Left lung (tissue), 10 donors: ENCODE measurements around the gene KRT32. TPM values are rescaled to one million over a fixed set of nuclear protein-coding genes. Genes with fewer than 3 reads are reported as not detected.

Experiments
- ATAC-seq: fragments of 200-7000 bp; cut with Tn5 transposase; one replicate; pipeline ENCODE4 v1.9.1; 2020; ENCODE audit warnings: moderate library complexity
- DNase-seq, 4 donors: peaks; one replicate each; pipeline ENCODE4 v3.0.0-alpha.2; 2013 to 2020
- H3K27ac ChIP-seq, 2 donors: fragments of 200-600 bp; sonication (generic) in 1 of 2; one replicate each; pipeline versions ENCODE4 v1.5.0 to v1.8.0; 2020 to 2021
- H3K27me3 ChIP-seq, 2 donors: fragments of 200-600 bp; sonication (generic) in 1 of 2; one replicate each; pipeline versions ENCODE4 v1.5.0 to v1.8.0; 2020 to 2021
- H3K36me3 ChIP-seq, 2 donors: fragments of 200-600 bp; sonication (generic) in 1 of 2; one replicate each; pipeline versions ENCODE4 v1.5.0 to v1.8.0; 2020 to 2021
- H3K4me1 ChIP-seq, 2 donors: fragments of 200-600 bp; one replicate each; pipeline ENCODE4 v1.8.0; 2021
- H3K4me3 ChIP-seq, 2 donors: fragments of 200-600 bp; sonication (generic) in 1 of 2; one replicate each; pipeline versions ENCODE4 v1.5.0 to v1.8.0; 2020 to 2021; ENCODE audit warnings: mild to moderate bottlenecking in 1 of 2
- H3K9me3 ChIP-seq, 2 donors: fragments of 200-600 bp; sonication (generic) in 1 of 2; one replicate each; pipeline versions ENCODE4 v1.5.0 to v1.8.0; 2020 to 2021
- CTCF ChIP-seq, 2 donors: fragments of 200-600 bp; sonication (generic) in 1 of 2; IDR thresholded peaks; one replicate each; pipeline versions ENCODE4 v1.5.0 to v1.8.0; 2021; ENCODE audit warnings: antibody characterized with exemption in 2 of 2
- intact Hi-C, 2 donors: fragments of 100-400 bp; cut with DNase I; formaldehyde crosslinking; loops; one replicate each; pipeline versions ENCODE4 v1.11.2 to v1.14.2; 2022
- polyA plus RNA-seq, 6 donors: library from polyadenylated mRNA; unstranded; fragments of 120-200 nt; gene quantifications; one replicate each; pipeline ENCODE4 v1.2.1, GENCODE V29; 2013; ENCODE audit not compliant: insufficient read length in 6 of 6
- total RNA-seq, 2 donors: library from RNA; stranded (reverse); fragmentation: NEBNext Ultra II Directional; extraction: Animal tissue kit (Norgen Biotek cat#: 25700); gene quantifications; one replicate each; pipeline ENCODE4 v1.2.1, GENCODE V29; 2021
- donor health status: DM: no; HTN: yes; CAD: no.
- donor health status: DM: no; HTN: no; CAD: no.

Gene KRT32
- total and polyA plus RNA-seq, 8 donors: not detected

GRCh38 chr17:41486809-41487530 is 19.8 kb upstream of the KRT32 start:
- Histone ChIP-seq H3K36me3 (no peaks in the 10 kb centered on the region), H3K9me3 (no peaks in the 10 kb centered on the region), H3K4me3 (no peak overlapping the region), H3K27me3 (peaks cover 0 to 12% of the 10 kb centered on the region in 2 donors), H3K27ac (no peak overlapping the region), H3K4me1 (peaks cover 0 to 9% of the 10 kb centered on the region in 2 donors)
- DNase-seq (peak in 2 of 4 donors; percentile 58 to 92), ATAC-seq (peak; percentile 69)
- peak; percentile 33 to 72 for TF ChIP-seq CTCF (IDR thresholded peaks at IDR 0.05)
- intact Hi-C loops: no loop called here

GRCh38 chr17:41486316-41486715 is 19.1 kb upstream of the KRT32 start:
- no peak overlapping the region for H3K4me3 ChIP-seq
- no peak for ATAC-seq
- no peak for DNase-seq
- no peaks in the 10 kb centered on the region for H3K9me3 ChIP-seq
- H3K36me3 ChIP-seq: no peaks in the 10 kb centered on the region
- peaks cover 0 to 9% of the 10 kb centered on the region in 2 donors for H3K4me1 ChIP-seq
- TF ChIP-seq CTCF (IDR thresholded peaks at IDR 0.05): no peak
- intact Hi-C loops: no loop called here
- H3K27me3 ChIP-seq: peaks cover 0 to 12% of the 10 kb centered on the region in 2 donors
- no peak overlapping the region for H3K27ac ChIP-seq

GRCh38 chr17:41484920-41485904 is 18.0 kb upstream of the KRT32 start:
- intact Hi-C loops: no loop called here
- no peak overlapping the region for H3K27ac ChIP-seq
- no peak for DNase-seq
- no peaks in the 10 kb centered on the region for H3K36me3 ChIP-seq
- no peak for ATAC-seq
- peaks cover 0 to 6% of the 10 kb centered on the region in 2 donors for H3K4me1 ChIP-seq
- TF ChIP-seq CTCF (IDR thresholded peaks at IDR 0.05): no peak
- H3K27me3 ChIP-seq: peaks cover 0 to 12% of the 10 kb centered on the region in 2 donors
- H3K9me3 ChIP-seq: no peaks in the 10 kb centered on the region
- no peak overlapping the region for H3K4me3 ChIP-seq

- H3K27ac ChIP-seq: no peak overlapping the region
- ATAC-seq (no peak), DNase-seq (no peak)
- intact Hi-C loops: no loop called here
- no peak for TF ChIP-seq CTCF (IDR thresholded peaks at IDR 0.05)
- H3K4me3 ChIP-seq: no peak overlapping the region
- no peaks in the 10 kb centered on the region for H3K9me3 ChIP-seq
- H3K4me1 ChIP-seq: no peaks in the 10 kb centered on the region
- peaks cover 0 to 12% of the 10 kb centered on the region in 2 donors for H3K27me3 ChIP-seq
- no peaks in the 10 kb centered on the region for H3K36me3 ChIP-seq
Observed at GRCh38 chr17:41483991-41484826, 17.0 kb upstream of the KRT32 start.
